HG02763 (cell line): ENCODE results near the gene HSF4.

Experiments
- ATAC-seq: cut with Tn5 transposase; IDR thresholded peaks from one replicate; pipeline ENCODE4 v1.9.1; 2021; ENCODE audit warnings: mild to moderate bottlenecking, moderate library complexity; ENCODE audit not compliant: unreplicated experiment

Gene HSF4

GRCh38 chr16:67183627-67184452 is 19.3 kb downstream of the HSF4 start, which contains the start of gene MATCAP1:
Gene MATCAP1, minus strand, starts transcription at chr16:67183963. Its CDS starts 3,353 bp downstream, at chr16:67180610.
- ATAC-seq = peak; percentile 93

GRCh38 chr16:67184453-67184994 is 20.0 kb downstream of the HSF4 start:
- no peak for ATAC-seq

DNA sequence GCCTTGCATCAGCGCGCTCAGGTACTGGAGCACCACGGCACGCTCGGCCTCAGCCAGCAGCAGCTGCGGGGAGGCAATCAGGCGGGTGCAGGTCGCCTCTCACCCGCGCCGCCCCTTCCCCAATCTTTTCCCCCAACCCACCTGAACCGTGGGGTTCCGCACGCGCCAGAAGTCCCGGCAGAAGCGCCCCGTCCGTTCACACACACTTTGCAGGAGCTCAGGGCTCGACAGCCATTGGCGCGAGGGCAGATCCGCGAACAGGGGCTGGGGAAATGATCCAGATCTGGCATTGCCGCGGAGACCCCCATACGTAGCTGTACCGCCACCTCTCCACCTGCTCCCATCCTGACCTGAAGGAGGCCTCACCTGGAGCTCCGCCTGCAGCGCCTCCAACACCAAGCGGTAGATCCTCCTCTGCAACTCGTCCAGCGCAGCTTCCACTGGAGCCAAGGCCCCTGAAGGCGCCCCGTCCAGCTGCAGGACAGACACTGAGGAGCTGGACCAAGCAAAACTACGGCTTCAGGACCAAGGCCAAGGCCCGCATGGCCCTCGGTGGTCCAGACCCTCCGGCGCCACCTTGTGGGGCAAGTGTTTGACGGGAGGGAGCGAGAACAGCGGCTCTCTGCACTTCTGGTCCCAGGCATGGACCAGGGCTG is 20.6 kb downstream of the HSF4 start:
- no peak for ATAC-seq

DNA sequence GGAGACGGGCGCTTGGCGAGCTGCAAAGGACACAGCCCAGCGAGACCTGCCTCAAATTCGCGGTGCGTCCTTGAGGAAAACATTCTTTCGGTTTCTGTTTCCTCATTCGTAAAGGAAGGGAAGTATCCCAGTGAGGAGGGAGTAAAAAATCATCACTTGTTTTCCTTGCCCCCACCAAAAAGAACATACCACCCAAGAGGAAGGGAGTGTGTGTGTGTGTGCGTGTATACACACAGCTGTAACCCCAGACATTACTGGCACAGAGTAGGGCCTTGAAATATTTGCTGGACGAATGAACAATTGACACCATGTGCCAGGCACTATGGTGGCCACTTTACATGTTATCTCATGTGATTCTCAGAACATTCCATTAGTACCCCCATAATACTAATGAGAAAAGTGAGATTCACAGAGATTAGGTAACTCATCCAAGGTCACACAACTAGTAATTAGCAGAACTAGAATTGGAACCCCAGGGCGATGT is 21.1 kb downstream of the HSF4 start:
- no peak for ATAC-seq

- ATAC-seq = no peak
Measured at GRCh38 chr16:67186550-67186950, 22.0 kb downstream of the HSF4 start.

- no peak for ATAC-seq
Measured at GRCh38 chr16:67187175-67187890, 22.8 kb downstream of the HSF4 start.

DNA sequence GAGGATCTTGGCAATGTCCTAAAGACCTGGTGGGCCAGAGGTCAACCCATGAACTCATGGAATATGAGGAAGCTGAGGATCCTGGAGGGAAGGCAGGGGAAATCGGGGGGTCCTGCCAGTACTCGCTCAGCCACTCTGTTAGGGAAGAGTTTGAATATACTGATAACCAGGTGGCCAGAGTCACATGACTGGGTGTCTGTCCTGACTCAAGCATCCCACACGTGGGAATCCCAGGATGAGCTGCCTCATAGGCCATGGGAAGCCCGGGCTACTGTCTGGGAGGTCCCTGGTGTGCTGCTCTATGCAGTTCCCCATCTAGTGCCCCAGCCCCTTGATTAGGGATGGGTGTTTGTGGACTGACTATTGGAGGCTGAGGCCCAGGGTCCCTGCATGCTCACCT is 23.8 kb downstream of the HSF4 start:
- ATAC-seq = no peak

GRCh38 chr16:67188798-67189197 is 24.3 kb downstream of the HSF4 start:
- no peak for ATAC-seq

GRCh38 chr16:67190041-67190440 is 25.5 kb downstream of the HSF4 start, which contains the start of gene EXOC3L1:
Gene EXOC3L1, minus strand, starts transcription at chr16:67190136. Its CDS starts 460 bp downstream, at chr16:67189676.
- no peak for ATAC-seq

DNA sequence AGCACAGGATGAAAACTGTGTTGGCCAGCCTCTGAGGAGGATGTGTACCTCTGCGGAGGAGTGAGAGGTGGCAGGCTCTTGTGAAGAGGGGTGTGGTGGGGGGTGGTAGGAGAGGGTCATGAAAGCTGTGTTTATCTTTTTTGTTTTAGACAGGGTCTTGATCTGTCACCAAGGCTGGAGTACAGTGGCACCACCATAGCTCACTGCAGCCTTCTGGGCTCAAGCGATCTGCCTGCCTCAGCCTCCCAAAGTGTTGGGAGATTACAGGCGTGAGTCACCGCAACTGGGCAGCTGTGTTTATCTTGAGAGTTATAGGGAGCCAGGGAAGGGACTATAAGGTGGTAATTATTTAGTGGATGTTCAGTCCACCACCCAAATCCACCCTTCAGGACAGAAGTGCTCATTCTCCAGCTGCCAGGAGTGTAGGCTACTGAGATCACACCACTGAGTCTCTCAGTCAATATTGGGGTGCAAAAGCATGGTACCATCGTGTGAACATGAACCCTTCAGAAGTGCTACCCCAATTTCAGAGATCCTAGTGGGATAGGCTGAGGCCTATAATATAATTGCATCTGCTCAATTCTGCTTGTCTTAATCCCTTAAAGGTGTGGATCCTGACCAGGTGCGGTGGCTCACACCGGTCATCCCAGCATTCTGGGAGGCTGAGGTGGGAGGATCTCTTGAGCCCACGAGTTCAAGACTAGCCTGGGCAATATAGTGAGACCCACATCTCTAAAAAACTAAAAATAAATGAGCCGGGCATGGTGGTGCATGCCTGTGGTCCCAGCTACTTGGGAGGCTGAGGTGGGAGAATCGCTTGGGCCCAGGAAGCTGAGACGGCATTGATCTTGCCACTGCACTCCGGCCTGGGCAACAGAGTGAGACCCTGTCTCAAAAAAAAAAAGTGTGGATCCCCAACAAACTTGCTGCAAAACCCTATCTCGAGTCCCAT is 26.2 kb downstream of the HSF4 start:
- no peak for ATAC-seq

- no peak for ATAC-seq
Measured at GRCh38 chr16:67191411-67191994, 27.0 kb downstream of the HSF4 start.

DNA sequence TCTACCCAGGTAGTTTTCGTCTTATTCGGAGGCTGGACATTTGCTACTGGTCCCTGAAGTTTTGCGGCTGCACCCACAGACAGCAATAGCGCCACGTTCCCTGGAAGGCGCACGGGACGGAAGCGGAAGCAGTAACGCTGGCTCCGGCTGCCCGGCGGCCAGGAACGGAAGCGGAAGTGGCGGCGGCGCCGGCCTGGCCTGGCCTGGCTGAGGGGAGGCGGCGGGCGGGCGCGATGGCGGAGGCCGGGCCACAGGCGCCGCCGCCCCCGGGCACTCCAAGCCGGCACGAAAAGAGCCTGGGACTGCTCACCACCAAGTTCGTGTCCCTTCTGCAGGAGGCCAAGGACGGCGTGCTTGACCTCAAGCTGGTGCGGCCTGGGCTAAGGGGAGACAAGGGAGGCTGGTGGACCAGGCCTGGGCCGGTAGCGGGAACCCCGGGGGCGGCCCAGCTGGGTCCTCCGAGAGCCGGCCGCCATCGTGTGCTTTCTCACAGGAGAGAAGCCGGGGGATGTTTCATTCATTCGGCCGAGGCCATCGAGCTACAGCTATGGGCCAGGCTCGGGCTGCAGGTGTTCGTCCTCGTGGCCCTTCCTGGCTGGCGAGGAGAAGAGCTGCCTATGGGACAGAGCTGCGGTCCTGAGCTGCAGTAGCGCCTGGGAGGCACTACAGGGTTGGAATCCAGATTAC is 27.6 kb downstream of the HSF4 start, which contains the start of gene E2F4:
Gene E2F4, plus strand, starts transcription at position 161 of the 687 bp plus-strand sequence. Its CDS starts 73 bp downstream, at position 234.
- ATAC-seq = peak; percentile 87

GRCh38 chr16:67192781-67193361 is 28.3 kb downstream of the HSF4 start:
- ATAC-seq = no peak

- ATAC-seq = no peak
Measured at GRCh38 chr16:67193536-67193935, 29.0 kb downstream of the HSF4 start.

GRCh38 chr16:67194260-67194659 is 29.7 kb downstream of the HSF4 start:
- no peak for ATAC-seq

DNA sequence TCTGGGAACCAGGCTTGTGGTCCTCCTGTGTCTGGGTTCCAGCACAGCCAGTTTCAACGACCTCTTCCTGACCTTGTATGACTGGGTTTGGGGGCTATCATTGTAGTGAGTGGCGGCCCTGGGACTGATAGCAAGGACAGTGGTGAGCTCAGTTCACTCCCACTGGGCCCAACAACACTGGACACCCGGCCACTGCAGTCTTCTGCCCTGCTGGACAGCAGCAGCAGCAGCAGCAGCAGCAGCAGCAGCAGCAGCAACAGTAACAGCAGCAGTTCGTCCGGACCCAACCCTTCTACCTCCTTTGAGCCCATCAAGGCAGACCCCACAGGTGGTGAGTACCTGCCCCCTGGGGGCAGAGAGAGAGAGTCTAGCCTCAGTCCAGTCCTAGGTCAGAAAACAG is 31.1 kb downstream of the HSF4 start:
- no peak for ATAC-seq

DNA sequence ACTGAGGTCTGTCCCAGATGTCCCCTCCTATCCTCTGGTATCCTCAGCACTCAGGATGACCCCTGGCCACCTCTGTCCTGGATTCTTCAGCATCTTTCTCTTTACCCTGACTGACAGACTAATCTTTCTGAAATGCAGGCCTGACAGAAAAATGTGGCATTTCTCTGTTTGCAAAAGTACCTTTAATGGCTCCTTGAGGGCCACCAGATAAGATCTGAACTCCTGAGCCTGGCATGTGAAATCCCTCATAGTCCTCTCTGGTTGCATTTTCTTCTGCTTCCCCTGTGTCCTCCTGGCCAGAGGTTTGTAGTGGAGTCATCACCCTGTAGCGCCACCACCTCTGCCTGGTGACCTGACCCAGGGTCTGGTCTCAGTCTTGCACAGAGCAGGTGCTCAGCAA is 32.3 kb downstream of the HSF4 start:
- ATAC-seq = no peak

DNA sequence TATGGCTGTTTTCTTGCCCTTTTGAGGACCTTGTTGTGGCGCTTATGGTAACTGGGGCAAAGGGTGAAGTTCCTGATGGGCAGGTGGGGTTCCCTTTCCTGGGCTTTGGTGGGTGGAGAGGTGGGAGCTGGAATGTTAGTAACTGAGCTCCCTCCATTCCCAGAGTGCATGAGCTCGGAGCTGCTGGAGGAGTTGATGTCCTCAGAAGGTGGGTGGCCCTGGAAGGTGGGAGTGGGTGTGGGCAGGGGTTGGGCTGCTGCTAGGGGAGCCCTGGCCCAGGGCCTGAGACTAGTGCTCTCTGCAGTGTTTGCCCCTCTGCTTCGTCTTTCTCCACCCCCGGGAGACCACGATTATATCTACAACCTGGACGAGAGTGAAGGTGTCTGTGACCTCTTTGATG is 33.2 kb downstream of the HSF4 start:
- ATAC-seq = no peak
